A549 (cell line): Measurements from ENCODE around the gene GRHL1. TPM values are rescaled to one million over a fixed set of nuclear protein-coding genes. Genes with fewer than 3 reads are reported as not detected.

Source experiments
- ATAC-seq, 2 experiments: fragments of 200-7000 bp in 1 of 2; fragments of >200 bp in 1 of 2; cut with Nextera tagmentation in 1 of 2; cut with Tn5 transposase in 1 of 2; 3 replicates each; pipeline versions ENCODE4 v1.8.0 to v1.9.1; 2018 to 2020; ENCODE audit warnings: mild to moderate bottlenecking in 1 of 2, moderate library complexity in 1 of 2
- CTCF ChIA-PET: fragments of 300-600 bp; sonication (Branson Sonifier 250); formaldehyde crosslinking; extraction: SDS; loops from one replicate; lab custom pipeline; 2021; ENCODE audit warnings: antibody characterized with exemption, inconsistent platforms; lab: Yijun Ruan, JAX
- POLR2A ChIA-PET: fragments of 350-600 bp; formaldehyde crosslinking; extraction: SDS; loops from one replicate; lab custom pipeline; 2021; ENCODE audit warnings: antibody characterized with exemption, inconsistent platforms; lab: Yijun Ruan, JAX
- DNase-seq, 2 experiments: peaks; one replicate each; pipeline versions ENCODE4 v3.0.0 to v3.0.0-alpha.2; 2011 to 2016; ENCODE audit warnings: low read depth in 1 of 2, low spot score in 1 of 2
- FAIRE-seq: peaks from 2 replicates; lab custom pipeline; 2011; peaks lifted over from hg19 to GRCh38; lab: Jason Lieb, UNC
- H3K27ac ChIP-seq, 2 experiments: fragments of >200 bp; sonication (Bioruptor Twin); formaldehyde crosslinking; 3 replicates each; pipeline ENCODE4 v1.5.1; 2016 to 2017
- H3K4me1 ChIP-seq: fragments of >200 bp; sonication (Bioruptor Twin); formaldehyde crosslinking; 3 replicates; pipeline ENCODE4 v1.6.1; 2016
- H3K4me2 ChIP-seq: fragments of >200 bp; sonication (Bioruptor Twin); formaldehyde crosslinking; 3 replicates; pipeline ENCODE4 v1.6.1; 2016
- H3K4me3 ChIP-seq: fragments of >200 bp; sonication (Bioruptor Twin); formaldehyde crosslinking; 3 replicates; pipeline ENCODE4 v1.5.1; 2016
- H3K9me3 ChIP-seq: fragments of >200 bp; sonication (Bioruptor Twin); formaldehyde crosslinking; 3 replicates; pipeline ENCODE4 v1.6.1; 2016
- BCL3 ChIP-seq: fragments of >200 bp; sonication (Bioruptor Twin); formaldehyde crosslinking; IDR thresholded peaks from 3 replicates; pipeline ENCODE4 v1.6.1; 2016
- BHLHE40 ChIP-seq: IDR thresholded peaks from 2 replicates; pipeline ENCODE4 v1.6.1; 2012; ENCODE audit warnings: low read depth, low read length, inconsistent platforms
- CBX2 ChIP-seq: fragments of 200-600 bp; sonication (generic); IDR thresholded peaks from 2 replicates; pipeline ENCODE4 v1.6.1; 2016; ENCODE audit warnings: low read depth, mild to moderate bottlenecking, borderline replicate concordance
- CEBPB ChIP-seq, 2 experiments: fragments of >200 bp in 1 of 2; sonication (Bioruptor Twin) in 1 of 2; formaldehyde crosslinking in 1 of 2; IDR thresholded peaks; 2 replicates each; pipeline ENCODE4 v1.6.1; 2012 to 2016
- CHD2 ChIP-seq: fragments of 150-350 bp; IDR thresholded peaks from 2 replicates; pipeline ENCODE4 v1.6.1; 2014; ENCODE audit warnings: low read length; ENCODE audit not compliant: partially characterized antibody
- ELK1 ChIP-seq: fragments of 150-350 bp; IDR thresholded peaks from 2 replicates; pipeline ENCODE4 v1.6.1; 2014; ENCODE audit warnings: low read depth, mild to moderate bottlenecking, low read length
- ESRRA ChIP-seq: fragments of 150-350 bp; IDR thresholded peaks from 2 replicates; pipeline ENCODE4 v1.6.1; 2014; ENCODE audit warnings: mild to moderate bottlenecking, low read length, borderline replicate concordance
- HMGXB4 ChIP-seq: fragments of 250-450 bp; sonication (Bioruptor Pico); IDR thresholded peaks from 2 replicates; pipeline ENCODE4 v1.5.0; 2021; ENCODE audit warnings: mild to moderate bottlenecking, moderate library complexity, borderline replicate concordance
- JUN ChIP-seq, 2 experiments: fragments of >200 bp; sonication (Bioruptor Twin); formaldehyde crosslinking; IDR thresholded peaks; 2 replicates in 1 of 2; 3 replicates in 1 of 2; pipeline ENCODE4 v1.6.1; 2016 to 2017
- KDM1A ChIP-seq: fragments of 200-600 bp; sonication (generic); IDR thresholded peaks from 2 replicates; pipeline ENCODE4 v1.6.1; 2016; ENCODE audit warnings: low read depth, mild to moderate bottlenecking
- KDM5A ChIP-seq: fragments of 200-600 bp; sonication (generic); IDR thresholded peaks from 2 replicates; pipeline ENCODE4 v1.6.1; 2016; ENCODE audit warnings: antibody characterized with exemption, mild to moderate bottlenecking
- MAZ ChIP-seq: fragments of 150-350 bp; IDR thresholded peaks from 2 replicates; pipeline ENCODE4 v1.6.1; 2014; ENCODE audit warnings: antibody characterized with exemption, low read depth, low read length, borderline replicate concordance
- POLR2A ChIP-seq: IDR thresholded peaks from 2 replicates; pipeline ENCODE4 v1.6.1; 2012; ENCODE audit warnings: mild to moderate bottlenecking, low read length
- RCOR1 ChIP-seq: fragments of 150-350 bp; IDR thresholded peaks from 2 replicates; pipeline ENCODE4 v1.6.1; 2014; ENCODE audit warnings: antibody characterized with exemption, low read length, low read depth
- RFX5 ChIP-seq: fragments of 450-650 bp; IDR thresholded peaks from 2 replicates; pipeline ENCODE4 v1.7.1; 2014; ENCODE audit warnings: antibody characterized with exemption, mild to moderate bottlenecking, moderate library complexity
- SREBF2 ChIP-seq: fragments of 450-650 bp; IDR thresholded peaks from 2 replicates; pipeline ENCODE4 v1.6.1; 2014; ENCODE audit warnings: mild to moderate bottlenecking, moderate library complexity
- TFCP2L1 ChIP-seq: fragments of 250-450 bp; sonication (Bioruptor Pico); IDR thresholded peaks from 2 replicates; pipeline ENCODE4 v1.5.0; 2021; ENCODE audit warnings: mild to moderate bottlenecking
- ZSCAN20 ChIP-seq: fragments of 250-450 bp; sonication (Bioruptor Pico); IDR thresholded peaks from 2 replicates; pipeline ENCODE4 v1.8.0; 2022; ENCODE audit warnings: mild to moderate bottlenecking, moderate library complexity
- WGBS: methylation state at CpG from one replicate; pipeline ENCODE4 v1.1.6; 2017; ENCODE audit errors: missing lambda C conversion rate; 5-methylcytosine and 5-hydroxymethylcytosine counted together
- polyA plus RNA-seq, 4 experiments: library from polyadenylated mRNA; depleted of rRNA in 3 of 4; stranded (reverse); fragments of >200 nt; fragmentation: RNase III in 1 of 4; extraction: RNeasy Plus Mini Kit Qiagen cat#74134 plus additional on column Dnase treatment in 1 of 4; gene quantifications; 2 replicates in 3 of 4; 3 replicates in 1 of 4; pipeline ENCODE4 v1.2.3, GENCODE V29; 2011 to 2017
- TF ChIP-seq, protein P1 (sequence below): IDR thresholded peaks from 2 replicates; pipeline ENCODE4 v1.6.1; 2012
- TF ChIP-seq, protein P2 (sequence below): fragments of 250-450 bp; sonication (Bioruptor Pico); IDR thresholded peaks from 2 replicates; pipeline ENCODE4 v1.5.0; 2020; ENCODE audit warnings: low read depth, mild to moderate bottlenecking, moderate library complexity

Gene GRHL1
- polyA plus RNA-seq, 2 of the 4 experiments (the other 2 are of a cell fraction), result 0.68 to 1.2 TPM

DNA sequence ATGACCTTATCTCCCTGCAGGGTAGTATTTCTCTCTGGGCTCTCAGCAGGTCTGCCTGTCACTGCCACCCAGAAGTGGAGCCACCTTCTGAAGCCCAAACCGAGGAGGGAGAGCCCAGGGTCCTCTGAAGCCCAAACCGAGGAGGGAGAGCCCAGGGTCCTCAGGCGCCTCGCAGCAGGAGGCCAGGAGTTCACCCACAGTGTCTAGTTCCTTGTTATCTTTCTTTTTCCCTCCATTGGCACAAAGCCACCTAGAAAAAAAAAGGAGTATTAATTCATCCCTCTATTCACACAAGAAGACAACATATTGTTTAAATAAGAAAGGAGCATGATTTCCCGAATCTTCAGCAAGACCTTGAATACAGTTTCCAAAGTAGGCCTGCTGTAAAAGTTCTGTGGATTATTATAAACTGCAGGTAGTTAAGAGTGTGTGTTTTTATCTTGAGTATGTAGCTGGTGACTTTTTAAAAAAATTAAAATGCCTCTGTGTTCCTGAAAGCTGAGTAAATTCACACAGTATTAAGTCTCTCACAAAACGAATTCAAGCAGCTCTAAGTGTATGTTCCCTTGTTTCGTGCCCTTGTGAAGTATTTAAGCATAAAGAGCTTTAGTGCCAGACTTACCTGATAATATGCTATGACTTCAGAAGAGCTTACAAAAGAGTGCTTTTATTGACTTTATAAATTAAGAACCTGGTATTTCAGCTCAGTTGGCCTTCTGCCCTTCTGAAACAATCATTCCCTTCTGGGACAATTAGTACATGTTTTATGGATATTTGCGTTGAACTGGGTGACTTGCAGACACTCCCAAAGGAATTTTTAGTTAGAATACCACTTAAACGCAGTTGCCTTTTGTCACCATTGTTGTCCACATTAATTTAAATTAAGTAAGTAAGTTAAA, 11.7 kb upstream of the GRHL1 start:
- ChIA-PET POLR2A (interaction anchor here (1.6 kb wide), 1 partner anchor 97 kb away, joined by 5 read pairs; the partner anchor contains the start of gene TAF1B), CTCF (interaction anchor here (1.0 to 5.2 kb wide), 7 partner anchors 8 to 169 kb away, joined by 3 to 23 read pairs (median 4); no protein-coding TSS in a partner anchor)
- Histone ChIP-seq H3K9me3 (no peaks in the 10 kb centered on the region), H3K4me1 (peaks cover 7% of the 10 kb centered on the region; the same call in 2 of the 3 replicates), H3K4me2 (no peak overlapping the region), H3K4me3 (no peak overlapping the region), H3K27ac (no peak overlapping the region)
- ATAC-seq, result no peak; a peak in 1 of 6 replicates
- TF ChIP-seq CHD2 (no peak), KDM5A (no peak), SREBF2 (no peak), ZSCAN20 (CRISPR knock-in tag) (no peak), RFX5 (no peak), ESRRA (no peak), MAZ (no peak), CBX2 (no peak), BHLHE40 (no peak), HMGXB4 (CRISPR knock-in tag) (no peak), JUN (IDR thresholded peaks at IDR 0.05) (no peak), TFCP2L1 (no peak), CEBPB (IDR thresholded peaks at IDR 0.05) (no peak), BCL3 (no peak), ELK1 (no peak), KDM1A (no peak), RCOR1 (no peak), POLR2A (no peak)
- TF ChIP-seq, protein P1, sequence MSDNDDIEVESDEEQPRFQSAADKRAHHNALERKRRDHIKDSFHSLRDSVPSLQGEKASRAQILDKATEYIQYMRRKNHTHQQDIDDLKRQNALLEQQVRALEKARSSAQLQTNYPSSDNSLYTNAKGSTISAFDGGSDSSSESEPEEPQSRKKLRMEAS, result no peak
- TF ChIP-seq, protein P2, sequence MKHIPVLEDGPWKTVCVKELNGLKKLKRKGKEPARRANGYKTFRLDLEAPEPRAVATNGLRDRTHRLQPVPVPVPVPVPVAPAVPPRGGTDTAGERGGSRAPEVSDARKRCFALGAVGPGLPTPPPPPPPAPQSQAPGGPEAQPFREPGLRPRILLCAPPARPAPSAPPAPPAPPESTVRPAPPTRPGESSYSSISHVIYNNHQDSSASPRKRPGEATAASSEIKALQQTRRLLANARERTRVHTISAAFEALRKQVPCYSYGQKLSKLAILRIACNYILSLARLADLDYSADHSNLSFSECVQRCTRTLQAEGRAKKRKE (CRISPR knock-in tag), result no peak
- FAIRE-seq, result no peak
- DNase-seq, result no peak
- 63% methylated on average over 9 of the region's 9 CpGs for WGBS
